HG02981 (cell line): ENCODE data around the gene TNS1.

ENCODE experiments used
- ATAC-seq: cut with Tn5 transposase; IDR thresholded peaks from one replicate; pipeline ENCODE4 v1.9.1; 2021; ENCODE audit warnings: mild to moderate bottlenecking, moderate library complexity; ENCODE audit not compliant: unreplicated experiment

Gene TNS1

GRCh38 chr2:217802876-217803652 lies 199.7 kb downstream of the TNS1 start:
- no peak for ATAC-seq

- no peak for ATAC-seq
Measured at GRCh38 chr2:217802266-217802665, 200.5 kb downstream of the TNS1 start.

GRCh38 chr2:217801711-217802110 lies 201.1 kb downstream of the TNS1 start:
- ATAC-seq: no peak

GRCh38 chr2:217801115-217801531 lies 201.7 kb downstream of the TNS1 start:
- no peak for ATAC-seq

GRCh38 chr2:217800433-217801114 lies 202.2 kb downstream of the TNS1 start:
- no peak for ATAC-seq

GRCh38 chr2:217799563-217800432 lies 203.0 kb downstream of the TNS1 start:
- ATAC-seq: no peak

- ATAC-seq: peak; percentile 67
Measured at GRCh38 chr2:217798743-217799562, 203.8 kb downstream of the TNS1 start.

GRCh38 chr2:217798191-217798590 lies 204.6 kb downstream of the TNS1 start:
- no peak for ATAC-seq

GRCh38 chr2:217797661-217798069 lies 205.1 kb downstream of the TNS1 start:
- ATAC-seq: no peak

GRCh38 chr2:217797165-217797564 lies 205.6 kb downstream of the TNS1 start:
- no peak for ATAC-seq

GRCh38 chr2:217795706-217796465 lies 206.9 kb downstream of the TNS1 start:
- no peak for ATAC-seq

GRCh38 chr2:217795067-217795466 lies 207.7 kb downstream of the TNS1 start:
- no peak for ATAC-seq

GRCh38 chr2:217794133-217794986 lies 208.4 kb downstream of the TNS1 start:
- no peak for ATAC-seq

- ATAC-seq: no peak
Measured at GRCh38 chr2:217793566-217794132, 209.1 kb downstream of the TNS1 start.

GRCh38 chr2:217792626-217793527 lies 209.9 kb downstream of the TNS1 start:
- no peak for ATAC-seq

- ATAC-seq: no peak
Measured at GRCh38 chr2:217791551-217791950, 211.2 kb downstream of the TNS1 start.

GRCh38 chr2:217790681-217791392 lies 212.0 kb downstream of the TNS1 start:
- ATAC-seq: no peak
